Measurements from ENCODE around the gene NEURL1B.
A peak's percentile ranks its signal among the peaks of the same experiment; 100 is the strongest.
"Not testable (repeated sequence)": the region's sequence is repeated elsewhere in the genome, so short reads cannot be mapped to it uniquely, and the experiment has no call there.

Gene NEURL1B

DNA sequence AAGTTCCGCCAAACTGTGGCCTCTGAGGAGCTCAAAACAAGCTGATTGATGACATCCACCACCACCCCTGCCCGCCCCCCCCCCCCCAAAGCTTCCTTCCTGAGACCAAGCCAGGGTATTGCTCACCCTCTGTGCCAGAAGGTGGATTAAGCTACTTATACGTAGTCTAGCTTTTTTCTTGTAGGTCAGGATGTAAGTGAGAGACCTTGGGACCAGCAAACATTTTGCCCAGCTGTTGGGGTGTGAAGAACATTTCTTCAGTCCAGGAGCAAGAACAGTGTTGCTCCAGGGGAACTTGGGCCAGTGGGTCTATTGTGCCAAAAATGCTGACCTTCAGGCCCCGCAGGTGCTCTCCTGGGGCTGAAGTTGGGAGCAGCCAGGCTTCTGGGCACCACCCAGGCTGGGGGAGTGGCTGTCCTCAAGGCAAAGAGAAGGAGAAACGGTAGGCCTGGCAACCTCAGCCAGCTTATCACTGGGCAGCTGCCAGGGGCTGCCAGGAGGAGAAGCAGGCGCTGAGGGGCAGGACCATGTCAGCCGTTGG lies 18.0 kb downstream of the NEURL1B start:
- peak; percentile 41 for DNase-seq

- no peak for DNase-seq
These were observed 18.5 kb downstream of the NEURL1B start for GRCh38 chr5:172659570-172659908.

GRCh38 chr5:172659909-172660628 lies 19.0 kb downstream of the NEURL1B start:
- DNase-seq: peak; percentile 62

GRCh38 chr5:172660974-172661373 lies 19.9 kb downstream of the NEURL1B start:
- no peak for DNase-seq

DNA sequence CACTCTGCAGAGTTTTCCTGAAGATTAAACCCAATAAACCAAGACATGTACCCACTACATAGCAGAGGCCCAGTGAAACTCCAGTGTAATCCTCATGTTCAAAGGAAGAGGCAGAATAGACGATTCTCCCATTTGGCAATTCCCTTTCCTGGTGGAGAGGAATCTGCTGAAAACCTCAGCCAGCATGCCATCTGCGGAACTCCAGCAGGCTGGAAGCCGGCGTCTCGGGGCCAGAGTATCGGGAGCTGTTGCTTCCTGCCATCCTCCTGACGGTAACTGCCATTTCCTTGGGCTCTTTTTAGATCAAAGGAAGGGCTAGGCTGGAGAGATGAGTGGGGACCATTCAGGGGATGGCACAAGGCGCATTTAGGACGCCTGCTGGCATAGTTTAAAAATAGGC lies 20.5 kb downstream of the NEURL1B start:
- DNase-seq: no peak

DNA sequence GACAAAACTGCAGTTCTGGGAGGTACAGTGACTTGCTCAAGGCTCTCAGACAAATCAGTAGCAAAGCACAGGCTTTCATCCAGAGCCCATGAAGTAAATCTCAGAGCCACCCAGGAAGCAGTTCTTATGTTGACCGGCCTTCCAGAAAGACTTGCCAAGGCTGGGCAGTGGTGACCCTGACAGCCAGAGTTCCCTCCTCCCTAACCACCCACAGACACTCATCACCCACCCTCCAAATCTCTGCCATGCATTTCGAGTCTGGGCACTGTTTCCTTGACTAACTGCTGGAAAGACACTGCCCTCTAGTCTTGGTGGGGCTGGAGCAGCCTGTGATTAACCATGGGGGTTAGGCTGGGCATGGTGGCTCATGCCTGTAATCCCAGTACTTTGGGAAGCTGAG lies 21.5 kb downstream of the NEURL1B start:
- no peak for DNase-seq

DNA sequence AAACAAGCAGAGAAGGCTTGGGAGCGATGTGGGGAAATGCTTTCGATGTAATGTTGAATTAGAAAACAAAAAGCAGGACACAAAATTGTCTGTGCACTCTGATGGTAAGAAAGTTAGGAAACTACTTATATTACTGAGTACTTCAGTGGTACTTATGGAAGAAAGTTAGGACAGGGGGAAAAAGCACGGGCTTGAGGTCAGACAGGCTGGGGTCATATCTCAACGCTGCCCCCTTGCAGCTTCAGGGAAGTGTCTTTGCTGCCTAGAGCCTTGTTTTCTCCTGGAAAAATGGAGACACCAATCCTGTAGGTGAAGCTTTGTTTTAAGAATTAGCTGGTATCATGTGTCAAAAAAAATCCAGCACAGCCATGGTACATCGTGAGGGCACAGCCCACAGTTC lies 23.0 kb downstream of the NEURL1B start:
- DNase-seq: no peak

- no peak for DNase-seq
These were observed 23.8 kb downstream of the NEURL1B start for GRCh38 chr5:172664681-172665541.

- no peak for DNase-seq
These were observed 25.2 kb downstream of the NEURL1B start for GRCh38 chr5:172666251-172666650.

DNA sequence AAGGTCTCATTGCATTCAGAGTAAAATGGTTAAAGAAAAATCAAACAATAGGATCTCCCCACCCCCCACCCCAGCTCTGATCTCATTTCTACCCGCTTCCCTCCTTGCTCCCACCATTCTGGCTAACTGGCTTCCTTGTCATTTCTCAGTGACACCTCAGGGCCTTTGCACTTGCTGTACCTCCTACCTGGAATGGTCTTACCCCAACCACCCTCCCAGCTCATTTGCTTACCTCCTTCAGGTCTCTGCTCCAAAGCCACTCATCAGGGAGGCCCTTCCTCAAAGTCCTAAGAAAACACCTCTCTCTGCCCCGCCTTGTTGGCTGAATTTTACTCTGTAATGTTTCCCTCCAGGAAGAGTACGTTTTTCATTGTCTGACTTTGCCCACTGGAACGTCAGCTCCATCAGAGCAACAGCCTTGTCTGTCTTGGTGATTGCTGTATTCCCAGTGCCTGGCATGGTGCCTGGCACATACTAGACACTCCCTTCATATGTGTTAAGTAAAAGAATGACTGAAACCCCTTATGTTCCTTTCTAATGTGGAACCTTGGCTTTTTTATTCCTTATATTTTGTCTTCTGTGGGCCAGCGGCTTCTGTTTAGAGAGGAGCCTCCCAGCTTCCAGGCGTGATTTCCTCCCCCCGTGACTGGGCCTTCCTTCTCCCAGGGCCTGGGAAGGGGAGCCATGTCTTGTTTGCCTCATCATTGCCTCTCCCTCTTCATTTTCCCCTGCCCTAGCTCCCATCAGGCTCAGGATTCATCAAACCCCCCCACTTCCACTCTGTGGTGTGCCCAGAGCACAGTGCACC lies 26.9 kb downstream of the NEURL1B start:
- no peak for DNase-seq

GRCh38 chr5:172668594-172669071 lies 27.6 kb downstream of the NEURL1B start:
- no peak for DNase-seq

DNA sequence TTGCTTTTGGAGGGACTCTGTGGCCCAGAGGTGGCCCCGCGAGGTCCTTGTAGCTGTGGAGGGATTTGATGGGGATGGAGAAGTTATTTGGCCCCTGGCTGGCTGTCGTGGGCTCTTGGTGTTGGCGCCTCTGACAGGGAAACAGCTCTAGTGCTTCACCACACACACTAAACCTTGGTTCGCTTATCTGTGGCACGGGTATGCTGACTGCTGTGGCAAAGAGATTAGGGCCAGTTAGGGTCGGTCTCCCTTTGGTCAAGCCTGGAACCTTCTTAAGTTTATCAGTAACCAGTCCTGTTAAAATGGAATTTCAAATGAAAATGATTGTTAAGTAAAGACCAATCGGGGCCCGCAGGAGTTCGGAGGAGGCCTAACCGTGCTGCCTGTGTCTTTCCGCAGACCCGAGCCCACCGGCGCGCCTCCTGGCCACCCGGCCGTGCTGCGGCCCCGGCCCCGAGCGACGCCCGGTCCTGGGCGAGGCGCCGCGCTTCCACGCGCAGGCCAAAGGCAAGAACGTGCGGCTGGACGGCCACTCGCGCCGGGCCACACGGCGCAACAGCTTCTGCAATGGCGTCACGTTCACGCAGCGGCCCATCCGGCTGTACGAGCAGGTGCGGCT lies 28.4 kb downstream of the NEURL1B start:
- DNase-seq: no peak

DNA sequence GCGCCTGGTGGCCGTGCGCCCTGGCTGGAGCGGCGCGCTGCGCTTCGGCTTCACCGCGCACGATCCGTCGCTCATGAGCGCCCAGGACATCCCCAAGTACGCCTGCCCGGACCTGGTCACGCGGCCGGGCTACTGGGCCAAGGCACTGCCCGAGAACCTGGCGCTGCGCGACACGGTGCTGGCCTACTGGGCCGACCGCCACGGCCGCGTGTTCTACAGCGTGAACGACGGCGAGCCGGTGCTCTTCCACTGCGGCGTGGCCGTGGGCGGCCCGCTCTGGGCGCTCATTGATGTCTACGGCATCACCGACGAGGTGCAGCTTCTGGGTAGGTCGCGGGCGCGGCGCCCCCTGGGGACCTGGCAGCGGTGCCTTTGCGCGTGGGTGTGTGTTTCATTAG lies 28.9 kb downstream of the NEURL1B start:
- DNase-seq: no peak

DNA sequence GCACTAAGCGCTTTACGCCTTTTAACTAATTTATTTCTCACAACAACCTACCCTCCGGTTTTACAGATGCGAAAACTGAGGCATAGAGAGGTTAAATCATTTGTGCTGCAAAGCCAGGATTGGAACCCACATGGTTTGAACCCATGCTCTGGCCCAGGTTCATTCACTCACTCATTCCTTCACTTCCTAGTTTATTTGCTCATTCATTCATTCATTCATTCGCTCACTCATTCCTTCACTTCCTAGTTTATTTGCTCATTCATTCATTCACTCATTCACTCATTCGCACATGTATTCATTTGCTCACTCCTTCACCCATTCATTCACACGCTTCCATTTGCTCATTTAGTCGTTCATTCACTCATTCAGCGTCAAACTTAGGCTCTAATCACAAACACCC lies 29.4 kb downstream of the NEURL1B start:
- DNase-seq: no peak

GRCh38 chr5:172671091-172671490 lies 30.0 kb downstream of the NEURL1B start:
- DNase-seq: no peak

DNA sequence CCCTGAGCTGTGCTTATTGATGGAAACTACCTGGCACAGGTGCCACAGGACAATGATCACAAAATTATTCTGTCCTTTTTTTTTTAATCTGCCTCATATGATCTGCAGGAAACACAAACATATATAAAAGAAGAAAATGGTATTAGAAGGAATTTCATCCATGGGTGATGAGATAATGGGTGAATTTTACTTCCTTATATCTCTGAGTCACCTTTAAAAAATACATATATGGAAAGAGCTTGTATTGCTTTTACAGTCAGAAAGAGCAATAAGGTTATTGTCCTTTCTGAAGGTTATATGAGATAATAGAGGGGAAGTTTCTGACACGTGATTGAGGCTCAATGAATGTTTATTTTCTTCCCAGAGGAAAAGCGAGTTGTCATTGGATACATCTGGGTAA lies 31.6 kb downstream of the NEURL1B start:
- DNase-seq: no peak

- DNase-seq: no peak
These were observed 33.1 kb downstream of the NEURL1B start for GRCh38 chr5:172674155-172674554.

DNA sequence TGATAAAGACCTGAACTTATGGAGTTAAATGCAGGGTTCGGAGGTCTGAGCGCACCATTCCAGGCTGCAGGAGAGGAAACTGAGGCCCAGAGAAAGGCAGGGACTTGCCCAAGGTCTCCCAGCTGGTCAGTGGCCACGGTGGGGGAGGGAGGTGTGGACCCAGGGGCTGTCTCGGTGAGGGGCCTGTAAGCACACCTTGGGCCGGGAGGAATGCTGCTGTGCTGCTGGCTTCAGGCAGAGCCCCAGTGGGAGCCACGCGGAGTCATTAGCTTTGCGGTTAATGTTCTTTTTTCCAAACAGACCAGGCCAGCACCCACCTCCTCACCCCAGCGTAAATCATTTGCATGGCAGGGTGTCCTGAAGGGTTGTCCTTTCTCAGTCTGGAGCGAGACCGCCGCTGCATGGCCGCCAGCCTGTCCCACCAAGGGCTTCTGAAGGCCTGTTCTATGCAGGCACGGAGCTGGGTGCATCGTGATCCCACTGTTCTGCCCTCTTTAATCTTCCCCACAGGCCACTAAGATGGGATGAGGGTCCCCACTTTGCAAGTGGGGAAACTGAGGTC lies 35.9 kb downstream of the NEURL1B start:
- no peak for DNase-seq

DNA sequence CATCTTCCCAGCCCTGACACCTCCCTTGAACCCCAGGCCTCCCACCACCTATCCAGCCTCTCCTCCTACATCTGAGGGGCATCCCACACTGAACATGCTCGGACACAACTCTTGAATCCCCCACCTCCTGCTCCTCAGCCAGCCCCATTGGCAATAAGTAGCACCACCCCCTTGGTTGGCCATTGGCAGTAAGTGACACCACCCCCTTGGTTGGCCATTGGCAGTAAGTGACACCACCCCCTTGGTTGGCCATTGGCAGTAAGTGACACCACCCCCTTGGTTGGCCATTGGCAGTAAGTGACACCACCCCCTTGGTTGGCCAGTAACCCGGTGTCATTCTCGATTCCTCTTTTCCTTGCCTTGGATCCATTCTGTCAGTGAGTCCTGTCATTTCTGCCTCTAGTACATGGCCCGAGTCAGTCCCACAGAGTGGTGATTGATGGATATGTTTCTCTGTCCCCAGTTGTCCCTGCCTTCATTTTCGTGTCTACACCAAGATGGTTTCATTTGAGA lies 37.4 kb downstream of the NEURL1B start:
- DNase-seq: not testable (repeated sequence)

DNA sequence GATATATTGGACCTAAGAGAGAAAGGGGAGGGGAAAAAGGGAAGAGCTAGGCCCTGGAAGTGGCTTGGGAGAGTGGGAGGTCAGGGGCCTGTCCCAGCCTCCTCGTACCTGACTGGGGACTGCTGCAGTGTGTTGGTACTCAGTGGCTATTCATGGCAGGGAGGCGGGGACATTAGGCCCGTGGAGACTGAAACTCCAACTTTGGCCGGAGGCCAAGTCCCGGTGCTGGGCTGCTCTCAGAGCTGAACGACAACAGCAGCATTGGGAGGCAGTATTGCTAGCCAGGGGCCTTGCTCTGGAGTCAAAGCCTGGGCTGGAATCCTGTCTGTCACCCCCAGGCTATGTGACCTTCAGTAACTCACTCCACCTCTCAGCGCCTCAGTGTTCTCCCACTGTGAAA lies 37.8 kb downstream of the NEURL1B start:
- DNase-seq: peak; percentile 2

DNA sequence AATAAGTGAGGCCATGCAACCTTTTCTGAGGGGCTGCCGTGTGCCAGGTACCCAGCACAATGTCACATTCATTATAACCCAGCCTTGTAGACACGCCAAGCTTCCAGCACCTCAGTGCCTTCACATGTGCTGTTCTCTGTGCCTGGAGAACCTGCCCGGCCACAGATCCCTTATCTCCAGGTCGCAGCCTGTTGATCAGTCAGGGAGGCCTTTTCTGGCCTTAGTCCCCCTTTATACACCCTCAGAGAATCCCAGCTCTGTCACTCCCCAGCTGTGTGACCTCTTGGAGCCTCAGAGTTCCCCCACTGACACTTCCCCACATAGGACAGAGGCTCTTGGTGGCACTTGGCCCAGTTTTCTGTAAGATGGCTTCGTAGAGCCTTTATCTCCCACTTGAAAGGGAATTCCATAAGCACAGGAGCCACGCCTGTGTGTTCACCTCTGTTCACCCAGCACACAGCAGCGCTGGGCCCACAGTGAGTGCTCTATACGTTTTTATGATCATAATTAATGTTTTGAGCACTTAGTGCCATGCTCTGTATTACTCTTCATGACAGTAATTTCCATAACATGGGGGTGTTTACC lies 38.7 kb downstream of the NEURL1B start:
- DNase-seq: no peak

DNA sequence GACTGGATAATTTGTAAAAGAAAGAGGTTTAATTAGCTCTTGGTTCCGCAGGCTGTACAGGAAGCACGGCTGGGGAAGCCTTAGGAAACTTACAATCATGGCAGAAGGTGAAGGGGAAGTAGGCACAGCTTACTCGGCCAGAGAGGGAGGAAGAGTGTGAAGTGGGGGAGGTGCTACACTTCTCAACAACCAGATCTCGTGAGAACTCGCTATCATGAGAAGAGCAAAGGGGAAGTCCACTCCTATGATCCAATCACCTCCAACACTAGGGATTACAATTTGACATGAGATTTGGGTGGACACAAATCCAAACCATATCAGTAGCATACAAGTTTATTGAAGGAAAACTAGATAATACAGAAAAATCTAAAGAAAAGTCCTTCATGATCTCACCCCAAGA lies 39.9 kb downstream of the NEURL1B start:
- DNase-seq: no peak

Measured in NCI-H1092 treated with DMSO at 0.1 percent for 48 hours (cell line).